Measurements from ENCODE around the gene ROGDI.
A peak's percentile ranks its signal among the peaks of the same experiment; 100 is the strongest.
"Not testable (repeated sequence)": the region's sequence is repeated elsewhere in the genome, so short reads cannot be mapped to it uniquely, and the experiment has no call there.

The ROGDI gene

DNA sequence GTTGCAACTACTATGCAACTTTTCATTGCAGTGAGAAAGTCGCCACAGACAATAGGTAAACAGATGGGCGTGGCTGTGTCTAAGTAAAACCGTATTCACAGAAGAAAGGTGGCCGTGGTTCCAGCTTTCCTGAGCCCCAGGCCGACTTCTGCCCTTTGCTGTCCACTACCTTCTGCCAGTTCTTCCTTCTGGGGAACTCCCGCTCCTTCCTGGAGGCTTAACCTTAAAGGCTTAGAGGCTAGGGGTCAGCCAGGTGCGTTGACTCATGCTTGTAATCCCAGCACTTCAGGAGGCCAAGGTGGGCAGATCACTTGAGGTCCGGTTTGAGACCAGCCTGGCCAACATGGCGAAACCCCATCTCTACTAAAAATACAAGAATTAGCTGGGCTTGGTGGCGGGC, 12.2 kb downstream of the ROGDI start:
- DNase-seq, result no peak

DNA sequence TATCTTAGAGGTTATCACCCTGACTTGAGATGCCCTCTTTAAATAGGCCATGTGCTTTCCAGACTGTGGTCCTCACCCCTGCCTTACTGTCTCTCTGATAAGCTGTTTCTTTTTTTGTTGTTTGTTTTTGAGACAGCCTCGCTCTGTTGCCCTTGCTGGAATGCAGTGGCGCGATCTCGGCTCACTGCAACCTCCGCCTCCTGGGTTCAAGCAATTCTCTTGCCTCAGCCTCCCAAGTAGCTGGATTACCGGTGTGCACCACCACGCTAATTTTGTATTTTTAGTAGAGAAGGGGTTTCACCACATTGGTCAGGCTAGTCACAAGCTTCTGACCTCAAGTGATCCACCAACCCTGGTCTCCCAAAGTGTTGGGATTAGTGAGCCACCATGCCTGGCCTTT, 13.5 kb downstream of the ROGDI start:
- no peak for DNase-seq

DNA sequence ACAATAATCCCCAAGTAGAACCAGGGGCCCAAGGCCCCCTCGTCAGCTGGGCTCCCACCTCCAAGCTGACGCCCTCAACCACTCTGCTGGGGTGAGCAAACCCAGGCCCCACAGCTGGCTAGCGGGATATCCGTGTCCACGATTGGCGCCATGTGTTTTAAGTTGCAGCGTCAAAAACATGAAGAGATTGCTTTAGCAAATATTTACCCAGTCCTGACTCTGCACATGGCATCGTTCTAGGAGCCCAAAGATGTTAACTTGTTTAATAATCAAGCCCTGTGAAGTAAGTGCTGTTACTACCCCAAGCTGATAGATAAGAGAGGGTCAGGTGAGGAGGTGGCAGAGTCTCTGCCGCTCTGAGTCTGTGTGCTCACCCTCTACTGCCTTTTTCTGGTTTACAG, 13.9 kb downstream of the ROGDI start:
- no peak for DNase-seq

DNA sequence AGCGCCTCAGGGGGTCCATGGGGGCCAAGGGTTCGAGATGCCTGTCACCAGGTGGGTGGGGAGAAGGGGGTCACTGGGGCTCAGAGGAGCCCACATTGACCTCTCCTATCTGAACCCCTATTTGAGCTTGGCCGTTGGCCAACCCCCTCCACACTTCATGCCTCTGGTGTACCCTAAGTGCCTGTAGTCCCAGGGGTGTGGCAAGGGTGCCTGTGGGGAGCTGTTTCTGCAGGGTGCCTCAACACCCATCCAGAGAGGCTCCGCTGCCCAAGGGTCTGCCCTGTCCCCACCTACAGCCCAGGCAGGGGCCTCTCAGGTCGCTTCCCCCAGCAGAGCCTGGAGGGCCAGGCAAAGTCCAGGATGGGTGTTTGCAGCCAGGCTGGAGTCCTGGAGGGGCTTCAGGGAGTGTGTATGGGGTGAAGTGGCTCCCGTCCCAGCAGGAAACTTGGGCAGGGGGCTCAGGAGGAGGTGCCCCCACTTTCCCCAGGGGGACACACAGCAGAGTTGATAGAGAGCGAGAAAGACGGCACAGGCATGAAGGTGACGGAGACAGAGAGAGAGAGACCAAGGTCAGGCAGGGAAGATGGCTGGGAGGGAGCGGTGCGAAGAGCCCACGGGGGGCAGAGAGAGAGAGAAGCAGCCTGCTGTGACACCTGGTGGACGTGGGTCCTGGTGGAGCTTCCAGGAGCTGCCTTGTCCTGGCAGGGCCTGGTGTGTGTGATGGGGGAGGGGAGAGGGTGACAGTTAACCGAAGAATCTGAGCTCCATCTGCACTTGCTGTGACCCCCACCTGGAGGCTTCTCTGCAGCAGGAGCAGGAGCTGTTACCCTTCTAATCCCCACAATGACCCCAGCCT, 14.6 kb downstream of the ROGDI start, which contains the start of gene SEPTIN12:
Gene SEPTIN12 (minus strand): TSS at position 719 of the 856 bp plus-strand sequence. CDS start 700 bp downstream, at position 19.
- DNase-seq, result no peak

DNA sequence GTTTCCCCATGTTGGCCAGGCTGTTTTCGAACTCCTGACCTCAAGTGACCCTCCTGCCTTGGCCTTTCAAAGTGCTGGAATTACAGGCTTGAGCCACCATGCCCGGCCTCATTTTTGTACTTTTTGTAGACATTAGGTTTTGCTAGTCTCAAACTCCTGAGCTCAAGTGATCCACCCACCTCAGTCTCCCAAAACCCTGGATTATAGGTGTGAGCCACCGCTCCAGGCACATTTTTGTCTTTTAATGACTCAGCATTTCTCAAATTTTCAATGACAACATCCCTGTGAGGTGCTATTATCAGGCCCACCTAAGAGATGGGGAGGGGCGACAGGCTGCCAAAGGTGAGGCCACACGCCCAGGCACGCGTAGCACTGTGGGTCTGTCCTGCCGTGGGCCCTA, 15.4 kb downstream of the ROGDI start:
- DNase-seq, result no peak

DNA sequence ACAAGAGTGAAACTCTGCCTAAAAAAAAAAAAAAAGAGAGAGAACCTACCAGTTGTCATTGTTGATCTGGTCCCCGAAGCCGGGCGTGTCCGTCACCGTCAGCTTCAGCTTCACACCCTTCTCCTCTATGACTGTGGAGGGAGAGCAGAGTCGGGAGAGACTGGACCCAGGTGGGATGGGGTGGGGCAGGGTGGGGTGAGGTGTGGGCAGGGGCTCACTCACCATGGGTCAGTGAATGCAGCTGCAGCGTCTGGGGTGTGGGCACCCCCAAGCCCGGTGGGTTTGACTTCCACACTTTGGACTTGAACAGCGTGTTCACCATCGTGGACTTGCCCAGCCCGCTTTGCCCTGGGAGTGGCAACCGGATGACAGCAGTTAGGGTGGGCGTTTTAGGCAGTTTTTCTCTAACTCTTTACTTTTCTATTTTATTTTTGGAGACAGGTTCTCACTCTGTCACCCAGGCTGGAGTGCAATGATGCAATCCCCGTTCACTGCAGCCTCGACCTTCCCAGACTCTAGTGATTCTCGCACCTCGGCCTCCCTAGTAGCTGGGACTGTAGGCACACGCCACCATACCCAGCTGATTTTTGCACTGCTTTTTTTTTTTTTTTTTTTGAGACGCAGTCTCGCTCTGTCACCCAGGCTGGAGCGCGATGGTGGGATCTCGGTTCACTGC, 16.5 kb downstream of the ROGDI start:
- DNase-seq, result no peak

DNA sequence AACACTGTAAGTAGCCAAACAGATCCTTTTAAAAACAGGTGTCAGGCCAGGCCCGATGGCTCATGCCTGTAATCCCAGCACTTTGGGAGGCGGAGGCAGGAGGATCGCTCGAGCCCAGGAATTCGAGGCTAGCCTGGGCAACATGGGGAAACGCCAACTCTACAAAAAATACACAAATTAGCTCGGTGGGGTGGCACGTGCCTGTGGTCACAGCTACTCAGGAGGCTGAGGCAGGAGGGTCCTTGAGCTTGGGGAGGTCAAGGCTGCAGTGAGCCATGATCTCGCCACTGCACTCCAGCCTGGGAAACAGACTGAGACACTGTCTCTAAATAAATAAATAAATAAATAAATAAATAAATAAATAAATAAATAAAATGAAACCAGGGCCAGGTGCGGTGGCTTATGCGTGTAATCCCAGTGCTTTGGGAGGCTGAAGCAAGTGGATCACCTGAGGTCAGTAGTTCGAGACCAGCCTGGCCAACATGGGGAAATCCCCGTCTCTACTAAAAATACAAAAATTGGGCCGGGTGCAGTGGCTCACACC, 17.9 kb downstream of the ROGDI start:
- not testable (repeated sequence) for DNase-seq

DNA sequence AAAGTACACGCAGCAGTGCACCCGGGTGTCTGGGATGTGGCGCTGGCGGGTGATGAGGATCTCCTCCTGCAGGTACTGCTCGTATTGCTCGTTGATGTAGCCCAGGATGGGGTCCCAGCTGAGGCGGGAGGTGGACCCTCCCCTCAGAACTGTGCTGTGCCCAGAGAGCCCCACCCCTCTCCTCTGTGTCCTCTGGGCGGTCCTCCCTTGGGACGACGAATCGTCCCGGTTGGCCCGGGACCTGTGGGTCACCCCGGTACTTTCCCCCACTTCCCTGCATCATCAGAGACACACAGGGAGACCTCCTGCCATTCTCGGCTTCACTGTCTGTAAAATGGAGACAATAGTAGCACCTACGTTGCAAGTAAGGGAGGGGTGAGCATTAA, 18.5 kb downstream of the ROGDI start:
- no peak for DNase-seq

DNA sequence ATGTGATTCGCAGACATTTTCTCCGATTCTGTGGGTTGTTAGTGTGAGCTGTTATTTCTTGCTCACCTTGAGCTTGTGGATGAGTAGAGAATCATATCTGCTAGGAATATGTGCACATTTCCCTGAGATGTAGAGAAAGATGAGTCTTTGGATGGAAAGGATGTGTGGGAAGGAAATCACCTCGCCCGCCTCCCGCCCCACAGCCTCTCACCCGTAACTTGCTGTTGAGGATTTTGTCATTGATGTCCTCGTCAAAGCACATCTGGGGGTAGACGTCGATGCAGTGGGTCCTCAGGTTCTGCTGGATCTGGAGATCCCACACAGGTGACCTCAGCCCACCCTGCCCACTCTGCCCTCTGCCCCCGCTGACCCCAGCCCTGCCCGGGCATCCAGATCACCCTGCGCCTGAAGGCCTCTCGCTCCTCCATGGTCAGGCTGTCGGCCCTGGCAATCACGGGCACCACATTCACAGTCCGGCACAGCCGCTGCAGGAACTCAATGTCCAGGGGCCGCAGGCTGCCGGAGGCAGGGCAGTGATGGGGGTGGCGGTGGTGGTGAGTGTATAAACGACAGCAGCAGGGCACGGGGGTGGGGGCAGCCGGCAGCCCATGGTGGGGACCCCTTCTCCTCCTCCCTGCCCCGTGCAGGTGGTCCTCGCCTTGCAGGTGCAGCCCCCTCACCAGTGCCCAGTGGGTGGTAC, 19.0 kb downstream of the ROGDI start:
- DNase-seq, result no peak

DNA sequence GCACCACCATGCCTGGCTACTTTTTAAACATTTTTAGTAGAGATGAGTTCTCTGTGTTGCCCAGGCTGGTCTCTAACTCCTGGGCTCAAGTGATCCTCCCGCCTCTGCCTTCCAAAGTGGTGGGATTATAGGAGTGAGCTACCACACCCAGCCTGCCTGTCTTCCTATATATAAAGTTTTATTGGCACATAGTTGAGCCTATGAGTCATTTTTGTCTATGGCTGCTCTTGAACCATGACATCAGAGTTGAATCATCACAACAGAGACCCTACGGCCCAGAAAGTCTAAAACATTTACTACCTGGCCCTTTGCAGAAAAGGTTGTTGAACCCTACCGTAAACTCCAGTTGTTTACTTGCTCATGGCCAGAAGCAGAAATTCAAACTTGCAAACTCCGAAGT, 22.2 kb downstream of the ROGDI start:
- DNase-seq, result no peak

DNA sequence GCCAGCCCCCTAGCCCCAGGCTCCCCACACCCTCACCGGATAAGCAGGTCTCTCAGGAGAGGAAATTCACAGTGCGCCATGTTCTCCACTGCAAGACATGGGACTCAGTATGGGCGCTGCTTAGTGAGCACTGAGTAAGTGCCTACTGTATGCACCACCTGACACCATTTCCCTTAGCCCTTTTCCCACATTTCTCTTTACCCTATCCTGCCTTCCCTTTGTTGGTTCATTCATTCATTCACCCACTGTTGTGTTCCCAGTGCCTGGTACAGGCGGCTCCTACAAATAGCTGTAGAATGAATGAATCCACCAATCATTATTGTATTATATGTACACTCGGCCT, 24.4 kb downstream of the ROGDI start:
- no peak for DNase-seq

DNA sequence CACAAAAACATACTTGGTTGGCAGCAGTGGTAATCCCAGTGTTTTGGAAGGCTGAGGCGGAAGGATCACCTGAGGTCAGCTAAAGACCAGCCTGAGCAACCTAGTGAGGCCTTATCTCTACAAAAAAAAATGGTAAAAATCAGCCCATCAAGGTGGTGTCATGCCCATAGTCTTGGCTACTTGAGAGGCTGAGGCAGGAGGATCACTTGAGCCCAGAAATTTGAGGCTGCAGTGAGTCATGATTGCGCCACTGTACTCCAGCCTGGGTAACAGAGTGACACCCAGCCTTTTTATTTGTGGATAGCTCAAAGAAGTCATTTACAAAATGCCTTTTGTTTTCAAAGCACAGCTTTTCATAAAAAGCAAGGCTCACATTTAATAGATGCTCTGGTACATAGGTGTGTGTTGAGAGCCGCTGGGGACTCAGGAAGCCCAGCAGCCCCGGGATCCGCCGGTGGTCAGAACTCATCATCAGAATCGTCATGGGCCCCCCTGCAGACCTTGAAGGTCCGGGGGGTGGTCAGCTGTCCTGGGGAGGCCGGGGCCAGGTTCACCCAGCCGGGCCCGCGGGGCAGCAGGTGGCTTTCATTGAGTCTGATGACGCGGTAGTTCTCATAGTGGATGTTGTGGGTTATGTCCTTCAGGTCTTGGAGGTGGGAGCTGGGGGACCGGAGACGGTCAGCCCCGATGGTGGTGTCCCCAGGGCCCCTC, 24.9 kb downstream of the ROGDI start:
- no peak for DNase-seq

DNA sequence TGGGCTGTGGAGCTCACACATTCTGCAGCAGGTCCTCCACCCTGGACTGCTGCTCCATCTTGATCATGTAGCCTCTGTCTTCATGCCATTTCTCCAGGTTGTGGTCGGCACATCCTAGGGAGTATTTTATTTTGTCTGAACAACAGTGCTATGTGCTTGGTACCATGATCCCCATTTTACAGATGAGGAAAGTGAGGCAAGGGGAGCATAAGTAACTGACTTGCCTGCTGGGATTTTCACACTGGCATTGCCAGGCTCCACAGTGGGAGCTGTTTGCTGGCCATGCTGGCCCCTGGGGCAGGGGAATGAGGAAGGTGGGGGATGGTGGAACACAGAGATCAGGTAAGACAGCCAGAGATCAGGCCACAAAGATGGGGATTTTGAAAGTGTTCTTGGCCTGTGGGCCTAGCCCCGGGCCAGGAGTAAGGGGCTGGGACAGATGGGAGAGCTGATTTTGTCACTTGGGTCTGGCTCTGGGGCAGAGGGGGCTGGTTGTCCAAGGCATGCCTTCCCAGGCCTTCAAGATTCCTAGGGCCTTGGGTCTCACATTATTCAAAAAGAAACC, 26.2 kb downstream of the ROGDI start:
- DNase-seq, result no peak

DNA sequence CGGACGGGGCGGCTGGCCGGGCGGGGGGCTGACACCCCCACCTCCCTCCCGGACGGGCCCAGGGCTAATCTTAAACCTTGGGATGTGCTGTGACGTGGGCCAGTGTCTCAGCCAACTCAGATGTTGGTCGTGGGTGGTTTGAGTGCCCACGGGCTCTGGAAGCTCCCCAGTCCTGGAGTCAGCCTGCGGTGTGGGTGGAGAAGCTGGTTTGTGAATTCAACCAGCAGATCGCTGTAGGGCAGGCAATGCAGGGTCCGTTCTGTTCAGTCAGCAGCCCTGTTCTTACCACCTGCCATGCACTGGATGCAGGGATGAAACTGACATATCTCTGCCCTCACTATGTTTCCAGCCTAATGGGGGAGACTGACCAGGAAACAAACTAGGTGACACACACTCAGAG, 27.4 kb downstream of the ROGDI start:
- DNase-seq, result no peak

DNA sequence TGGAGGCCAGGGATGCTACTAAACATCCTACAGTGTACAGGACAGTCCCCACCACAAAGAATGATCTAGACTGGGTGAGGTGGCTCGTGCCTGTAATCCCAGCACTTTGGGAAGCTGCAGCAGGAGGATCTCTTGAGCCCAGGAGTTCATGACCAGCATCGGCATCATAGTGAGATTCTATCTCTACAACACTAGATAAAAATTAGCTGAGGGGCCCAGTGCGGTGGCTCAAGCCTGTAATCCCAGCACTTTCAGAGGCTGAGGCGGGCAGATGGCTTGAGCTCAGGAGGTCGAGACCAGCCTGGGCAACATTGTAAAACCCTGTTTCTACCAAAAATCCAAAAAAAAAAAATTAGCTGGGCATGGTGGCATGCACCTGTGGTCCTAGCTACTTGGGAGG, 30.1 kb downstream of the ROGDI start:
- no peak for DNase-seq

DNA sequence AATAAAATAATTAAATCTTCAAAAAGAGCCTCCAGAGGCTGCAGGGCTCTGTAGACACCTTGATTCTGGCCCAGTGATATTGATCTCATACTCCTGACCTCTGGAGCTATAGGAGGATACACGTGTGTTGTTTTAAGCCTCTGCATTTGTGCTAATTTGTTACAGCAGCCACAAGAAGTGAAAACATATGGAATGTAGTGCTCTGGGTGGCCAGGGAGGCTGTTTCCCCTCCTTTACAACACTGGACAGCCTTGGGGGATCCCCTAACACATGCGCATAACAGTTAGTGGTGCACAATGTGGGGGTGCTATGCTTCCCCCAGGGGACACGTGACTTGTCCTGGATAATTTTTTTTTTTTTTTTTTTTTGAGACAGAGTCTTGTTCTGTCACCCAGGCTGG, 30.8 kb downstream of the ROGDI start:
- DNase-seq, result no peak

DNA sequence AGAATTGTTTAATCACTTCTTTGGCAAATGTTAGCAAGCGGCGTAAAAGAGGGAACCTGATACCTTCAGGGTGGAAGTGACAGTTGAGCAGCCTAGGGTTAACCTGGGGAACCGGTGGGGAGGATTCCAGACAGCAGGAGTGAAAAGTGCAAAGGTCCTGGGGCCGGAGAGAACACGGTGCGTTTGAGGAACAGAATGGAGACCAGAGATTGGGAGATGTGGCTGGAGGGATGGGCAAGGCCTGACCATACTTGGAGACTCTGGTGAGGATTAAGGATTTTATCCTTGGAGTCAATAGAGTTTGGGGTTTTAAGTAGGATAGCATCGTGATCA, 33.2 kb downstream of the ROGDI start:
- no peak for DNase-seq

DNA sequence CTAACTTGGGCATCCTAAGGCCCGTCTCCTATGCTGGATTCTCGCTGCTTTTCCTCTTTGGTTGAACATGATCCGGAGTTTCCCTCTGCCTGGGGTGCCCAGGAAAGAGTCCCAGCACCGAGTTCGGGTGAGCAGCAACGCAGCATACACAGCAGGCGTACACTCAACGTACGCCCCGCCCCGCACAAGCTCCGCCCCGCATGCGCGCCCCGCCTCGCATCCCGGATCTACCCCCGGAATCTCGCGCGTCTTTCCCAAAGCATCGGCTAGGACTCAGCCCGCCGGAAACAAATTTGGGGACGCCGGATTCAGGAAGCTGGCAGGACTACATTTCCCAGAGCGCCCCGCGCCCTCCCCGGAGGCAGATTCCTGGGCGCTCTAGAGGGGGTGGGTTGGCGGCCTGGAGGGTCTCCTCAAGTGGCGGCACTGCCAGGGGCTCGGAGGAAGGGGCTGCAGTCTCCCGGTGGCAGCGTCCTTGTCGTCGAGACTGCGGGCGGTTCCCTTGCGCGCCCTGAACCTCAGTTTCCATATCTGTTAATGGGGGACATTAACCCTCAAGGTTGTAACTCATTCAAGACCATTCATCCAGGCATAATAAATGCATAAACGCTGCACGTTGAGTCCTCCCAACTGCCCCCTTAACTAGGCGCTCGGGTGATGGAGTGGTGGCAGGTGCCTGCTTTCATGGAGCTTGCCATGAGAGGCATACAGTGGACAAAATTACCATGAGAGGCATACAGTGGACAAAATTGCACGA, 33.7 kb downstream of the ROGDI start:
- DNase-seq, result peak; percentile 96

DNA sequence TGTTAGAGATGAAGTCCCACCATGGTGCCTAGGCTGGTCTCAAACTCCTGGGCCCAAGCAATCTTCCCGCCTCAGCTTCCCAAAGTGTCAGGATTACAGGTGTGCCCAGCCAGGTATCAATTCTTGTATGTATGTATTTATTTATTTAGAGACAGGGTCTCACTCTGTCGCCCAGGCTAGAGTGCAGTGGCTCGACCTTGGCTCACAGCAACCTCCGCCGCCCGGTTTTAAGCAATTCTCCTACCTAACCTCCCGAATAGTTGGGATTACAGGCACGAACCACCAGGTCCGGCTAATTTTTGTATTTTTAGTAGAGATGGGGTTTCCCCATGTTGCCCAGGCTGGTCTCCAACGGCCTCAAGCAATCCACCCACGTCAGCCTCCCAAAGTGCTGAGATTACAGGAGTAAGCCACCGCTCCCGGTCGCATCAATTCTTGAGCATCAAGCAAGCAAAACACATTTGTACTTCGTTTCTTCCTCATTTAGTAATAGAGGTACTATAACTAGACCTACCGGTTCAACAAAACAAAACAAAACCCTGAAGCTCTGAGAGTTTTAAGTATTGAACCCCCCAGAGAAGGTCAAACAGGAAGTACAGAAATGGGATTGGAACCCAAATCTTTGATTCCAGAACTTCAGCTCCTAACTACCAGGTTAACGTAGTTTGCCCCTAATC, 34.4 kb downstream of the ROGDI start:
- DNase-seq, result peak; percentile 37

DNA sequence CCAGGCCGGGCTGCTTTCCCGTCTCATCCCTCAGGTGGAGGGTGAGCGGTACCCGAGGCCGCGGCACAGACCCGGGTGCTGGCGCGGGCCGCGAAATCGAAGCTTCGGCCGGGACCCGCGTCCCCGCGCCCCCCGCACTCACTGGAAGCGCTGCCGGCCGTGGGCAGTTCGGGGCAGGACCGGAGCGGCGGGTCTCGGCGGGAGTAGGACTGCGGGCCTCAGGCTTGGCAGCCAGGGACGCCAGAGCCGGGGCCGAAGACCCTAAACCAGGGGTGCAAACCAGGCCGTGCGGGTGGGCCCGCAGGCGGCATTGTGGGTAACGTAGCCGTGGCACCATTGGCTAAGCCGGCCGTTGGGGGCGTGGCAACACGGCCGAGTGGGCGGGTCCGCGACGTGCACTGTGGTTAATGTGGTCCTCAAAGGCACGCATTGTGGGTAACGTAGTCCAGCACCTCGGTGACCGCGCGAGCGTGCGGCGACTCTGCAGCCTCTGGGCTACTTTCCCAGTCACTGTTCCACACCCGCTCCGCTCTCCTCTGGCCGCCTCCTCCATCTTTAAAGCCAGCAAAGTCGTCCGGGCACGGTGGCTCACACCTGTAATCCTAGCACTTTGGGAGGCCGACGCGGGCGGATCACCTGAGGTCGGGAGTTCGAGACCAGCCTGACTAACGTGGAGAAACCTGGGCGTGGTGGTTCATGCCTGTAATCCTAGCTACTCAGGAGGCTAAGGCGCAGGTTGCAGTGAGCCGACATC, 35.4 kb downstream of the ROGDI start, which contains the start of gene ZNF500:
Gene ZNF500 (minus strand): TSS at position 288 of the 754 bp plus-strand sequence. CDS start 1,184 bp downstream, outside the sequence.
- DNase-seq, result peak; percentile 98
